HG03520 (cell line): ENCODE measurements around the gene SYK.
"Not testable (repeated sequence)": the region's sequence is repeated elsewhere in the genome, so short reads cannot be mapped to it uniquely, and the experiment has no call there.

Experiments used
- ATAC-seq: cut with Tn5 transposase; IDR thresholded peaks from one replicate; pipeline ENCODE4 v1.9.1; 2021; ENCODE audit warnings: mild to moderate bottlenecking, moderate library complexity; ENCODE audit not compliant: unreplicated experiment

Gene SYK

DNA sequence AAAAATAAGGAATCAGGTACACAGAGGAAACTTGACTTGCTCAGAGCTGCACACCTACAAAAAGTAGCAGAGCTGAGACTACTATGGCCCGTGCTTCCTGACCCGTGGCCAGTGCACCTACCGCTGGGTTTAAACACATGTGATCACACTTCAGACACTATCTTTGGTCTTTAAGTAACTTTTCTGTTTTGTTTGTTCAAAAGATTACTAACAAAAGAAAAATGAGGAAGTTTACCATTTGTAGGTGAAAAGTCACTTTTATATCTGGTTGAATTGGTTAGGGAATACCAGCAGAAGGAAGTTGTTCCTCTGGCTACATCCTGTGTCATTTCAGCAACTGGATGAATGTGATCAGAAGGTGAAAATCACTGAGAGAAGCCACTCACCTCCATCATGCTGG, 6.5 kb upstream of the SYK start:
- no peak for ATAC-seq

DNA sequence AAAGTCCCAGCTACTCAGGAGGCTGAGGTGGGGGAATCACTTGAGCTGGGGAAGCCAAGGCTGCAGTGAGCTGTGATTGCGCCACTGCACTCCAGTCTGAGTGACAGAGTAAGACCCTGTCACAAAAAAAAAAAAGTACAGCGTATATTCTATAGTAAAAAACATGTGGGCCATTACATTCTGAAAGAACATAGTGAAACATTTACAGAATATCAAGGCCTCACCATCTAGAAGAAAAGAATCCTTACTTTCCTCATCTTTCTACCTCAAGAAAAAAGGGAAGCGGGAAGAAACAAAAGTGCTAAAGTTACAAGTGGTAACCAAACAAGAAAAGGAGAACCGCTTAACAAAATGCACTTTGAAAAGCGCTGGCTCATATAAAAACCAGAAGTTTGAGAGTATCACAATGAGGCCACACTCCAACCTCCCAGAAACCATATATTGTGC, 5.7 kb upstream of the SYK start:
- no peak for ATAC-seq

DNA sequence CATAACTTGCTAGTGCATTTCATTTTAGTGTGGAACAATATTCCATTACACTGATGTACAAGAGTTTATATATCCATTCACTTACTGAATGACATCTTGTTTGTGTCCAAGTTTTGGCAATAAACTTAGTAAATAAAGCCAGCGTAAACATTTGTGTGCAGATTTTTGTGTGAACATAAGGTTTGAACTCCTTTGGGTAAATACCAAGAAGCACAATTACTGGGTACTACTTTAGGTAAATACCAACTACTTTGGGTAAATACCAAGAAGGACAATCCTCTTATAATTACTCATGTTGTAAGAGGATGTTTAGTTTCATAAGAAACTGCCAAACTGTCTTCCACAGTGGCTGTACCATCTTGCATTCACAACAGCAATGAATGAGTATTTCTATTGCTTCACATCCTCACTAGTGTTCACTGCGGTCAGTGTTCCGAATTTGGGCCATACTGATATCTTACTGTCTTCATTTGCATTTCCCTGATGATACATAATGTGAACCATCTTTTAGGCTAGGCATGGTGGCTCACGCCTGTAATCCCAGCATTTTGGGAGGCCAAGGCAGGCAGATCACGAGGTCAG, 2.3 kb upstream of the SYK start:
- no peak for ATAC-seq

DNA sequence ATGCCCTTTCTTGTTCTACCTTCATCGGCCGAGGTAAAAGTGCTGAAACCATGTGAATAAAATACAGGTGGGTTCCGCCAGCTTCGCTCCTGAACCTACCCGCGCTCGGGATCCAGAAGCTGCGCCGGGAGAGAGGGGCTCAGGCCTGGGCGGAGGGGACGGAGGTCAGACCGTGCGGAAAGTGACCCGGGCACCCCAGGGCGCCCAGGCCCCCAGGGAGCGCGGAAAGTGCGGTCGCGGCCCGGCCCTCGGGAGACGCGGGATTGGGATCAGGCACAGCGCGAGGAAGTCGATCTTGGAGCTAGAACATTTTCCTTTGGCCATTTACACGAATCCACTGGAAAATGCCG, 329 bp downstream of the SYK start:
- ATAC-seq, result peak; percentile 8

DNA sequence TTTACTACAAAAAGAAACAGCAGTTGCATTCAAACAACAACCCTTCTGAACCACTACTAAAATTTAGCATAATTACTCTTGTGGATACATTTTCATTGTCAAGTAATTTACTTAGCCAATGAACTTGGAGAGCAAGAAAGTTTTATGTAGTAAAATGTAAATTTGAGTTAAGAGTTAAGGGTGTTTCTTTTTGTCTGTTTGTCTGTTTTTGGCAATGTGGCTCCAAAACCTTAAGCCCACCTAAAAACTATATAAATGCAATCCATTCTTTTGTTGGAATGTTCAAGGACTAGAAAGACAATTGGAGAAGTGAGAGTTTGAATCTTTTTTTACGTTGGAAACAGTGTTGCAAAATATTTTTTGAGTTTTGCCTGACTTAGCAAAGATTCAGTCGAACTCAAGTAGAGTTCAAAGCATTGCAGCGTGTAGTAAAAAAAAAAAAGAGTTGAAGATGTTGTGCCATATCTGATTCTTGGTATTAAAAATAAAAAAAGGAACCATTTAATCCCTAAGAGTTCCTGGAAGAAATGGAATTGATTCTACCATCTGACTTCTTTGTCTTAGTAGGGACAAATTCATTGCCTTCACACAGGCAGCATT, 867 bp downstream of the SYK start:
- ATAC-seq, result no peak

DNA sequence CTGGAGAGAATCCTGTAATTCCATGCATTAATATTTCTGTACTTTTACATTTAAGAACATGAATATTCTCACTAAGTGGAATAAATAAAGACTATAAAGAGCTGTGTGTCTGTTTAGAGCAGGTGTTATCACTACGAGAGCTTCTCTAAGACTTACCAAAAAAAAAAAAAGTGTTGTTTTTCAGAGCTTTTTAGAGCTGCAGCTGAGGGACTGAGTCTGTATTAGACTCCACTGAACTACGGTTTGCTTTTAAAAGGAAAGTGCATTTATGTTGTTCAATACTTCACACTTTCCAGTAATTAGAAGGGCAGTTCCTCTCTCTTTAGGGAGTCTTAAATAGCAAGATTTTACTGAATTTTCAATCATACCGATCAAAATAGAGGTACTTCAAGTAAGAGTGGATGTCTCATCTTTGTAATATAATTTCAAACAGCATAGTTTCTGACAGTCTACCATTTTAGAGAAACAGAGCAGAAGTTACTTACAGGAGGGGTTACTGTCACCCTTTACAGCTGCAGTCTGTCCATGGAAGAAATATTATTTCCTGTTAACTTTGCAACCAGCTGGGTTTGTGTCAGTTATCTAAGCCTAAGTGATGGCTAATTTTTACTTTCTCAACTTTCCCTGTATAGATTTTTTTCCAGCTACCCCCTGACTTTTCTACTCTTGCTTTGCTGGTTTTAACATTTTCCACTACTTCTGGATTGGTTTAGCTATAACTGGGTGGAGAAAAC, 2.4 kb downstream of the SYK start:
- no peak for ATAC-seq

DNA sequence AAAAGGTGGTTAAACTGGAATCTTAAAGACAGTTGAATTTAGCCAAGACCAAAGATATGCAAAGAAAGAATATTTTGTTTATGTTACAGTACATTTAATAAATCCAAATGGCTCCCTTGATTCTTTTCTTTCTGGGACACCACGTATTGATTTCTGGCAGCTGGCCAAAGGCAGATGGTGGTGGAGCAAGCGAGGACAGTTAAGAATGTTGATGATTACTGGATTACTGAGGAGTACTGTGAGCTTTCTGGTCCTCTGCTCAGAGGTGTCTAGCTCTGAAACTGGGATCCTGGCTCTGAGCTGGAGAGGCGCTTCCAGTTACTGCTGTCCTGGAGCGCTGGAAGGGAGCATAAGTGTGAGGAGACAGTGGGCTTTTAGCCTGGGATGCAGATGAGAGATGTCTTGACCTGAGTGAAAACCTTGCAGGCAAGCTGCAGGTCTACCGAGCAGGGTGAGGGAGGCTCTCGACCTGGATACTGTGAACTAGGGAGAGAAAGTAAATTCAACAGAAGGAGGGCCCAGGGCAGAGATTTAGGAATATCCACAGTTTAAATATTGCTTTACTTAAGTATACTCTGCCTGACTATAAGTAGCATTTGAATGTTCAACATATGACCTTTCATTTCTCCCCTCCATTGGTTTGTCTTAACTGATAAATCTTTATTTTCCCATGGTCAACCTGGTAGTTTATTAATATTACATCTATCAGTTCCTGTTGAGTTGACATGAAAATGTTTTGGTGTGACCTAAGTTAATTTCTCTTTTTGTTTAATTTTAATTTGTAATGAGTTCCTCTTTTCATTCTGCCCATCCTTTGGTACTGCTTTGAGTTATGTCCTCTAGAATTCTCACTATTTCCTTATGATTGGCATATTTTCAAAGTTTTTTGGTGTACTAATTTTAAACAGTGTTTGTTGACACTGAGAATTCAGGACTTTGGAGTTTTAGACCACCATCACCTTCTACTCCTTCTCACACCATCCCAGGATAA, 3.7 kb downstream of the SYK start:
- no peak for ATAC-seq

DNA sequence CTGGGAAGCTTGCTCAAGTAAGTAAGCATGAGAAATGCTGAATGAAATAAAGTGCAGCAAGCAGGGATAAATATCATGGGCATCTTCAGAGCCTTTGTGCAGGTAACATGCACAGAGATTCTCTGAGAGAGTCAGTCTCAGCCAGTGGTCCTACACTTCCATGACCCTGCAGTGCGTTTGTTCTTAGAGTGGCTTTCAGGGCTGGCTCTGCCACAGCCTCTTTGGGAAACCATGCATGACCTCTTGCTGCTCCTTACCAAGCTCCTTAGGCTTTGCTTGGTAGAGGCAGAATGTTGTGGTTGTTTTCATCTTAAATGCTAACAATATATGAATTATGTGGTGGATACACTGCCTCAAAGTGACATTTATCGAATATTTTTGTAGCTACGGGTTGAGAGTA, 5.4 kb downstream of the SYK start:
- ATAC-seq, result no peak

DNA sequence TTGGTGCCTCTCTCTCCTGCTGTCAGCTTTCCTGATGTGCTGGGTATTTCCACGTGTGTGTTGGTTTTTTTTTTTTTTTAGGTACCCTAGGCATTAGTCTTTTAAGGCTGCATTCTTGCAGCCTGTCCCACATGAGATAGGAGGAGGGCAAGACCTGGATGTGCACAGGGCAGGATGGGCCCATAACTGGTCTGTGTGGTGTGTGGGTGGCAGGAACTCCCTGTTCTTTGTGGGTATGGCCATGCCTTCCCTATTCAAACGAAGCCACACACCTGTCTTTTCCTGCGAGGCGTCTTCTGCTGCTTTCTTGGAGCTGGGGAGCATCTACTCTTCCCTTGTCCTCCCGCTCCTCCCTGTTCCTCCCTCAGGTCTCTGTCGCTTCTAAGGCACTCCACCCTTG, 6.8 kb downstream of the SYK start:
- no peak for ATAC-seq

DNA sequence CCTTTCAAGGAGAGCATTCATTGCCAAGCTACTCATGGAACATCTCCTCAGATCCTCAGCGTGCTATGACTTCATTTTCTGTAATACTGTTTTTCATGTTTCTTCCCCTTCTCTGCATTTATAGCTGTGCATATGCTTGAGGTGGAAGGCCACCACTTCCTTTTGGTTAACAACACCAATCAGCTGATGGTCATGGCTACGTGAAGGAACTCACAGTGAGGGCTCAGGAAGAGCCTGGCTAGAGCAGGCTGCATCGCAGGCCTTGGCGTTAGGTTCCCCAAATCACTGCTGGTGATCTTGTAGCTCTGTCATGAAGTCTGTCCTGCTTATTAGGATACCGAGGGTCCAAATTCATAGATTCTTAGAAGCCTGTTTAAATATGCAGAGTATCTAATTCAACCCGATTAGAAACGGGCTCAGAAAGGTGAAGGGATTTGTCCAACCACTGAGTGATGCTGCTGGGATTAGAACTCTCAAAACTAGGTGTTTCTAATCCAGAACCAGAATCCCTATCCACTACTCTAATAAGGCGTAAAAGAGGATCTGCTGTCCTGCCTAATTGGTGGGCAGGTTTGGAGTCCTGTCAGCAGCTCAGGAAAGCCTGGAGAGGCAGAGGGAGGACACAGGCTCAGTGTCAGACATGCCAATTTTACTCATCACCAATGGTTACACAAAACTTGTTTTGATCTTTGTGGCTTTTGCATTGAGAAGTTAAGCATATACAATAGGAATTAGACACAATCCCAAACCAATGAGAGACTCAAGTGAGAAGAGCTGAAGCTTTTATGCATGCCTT, 7.5 kb downstream of the SYK start:
- no peak for ATAC-seq

DNA sequence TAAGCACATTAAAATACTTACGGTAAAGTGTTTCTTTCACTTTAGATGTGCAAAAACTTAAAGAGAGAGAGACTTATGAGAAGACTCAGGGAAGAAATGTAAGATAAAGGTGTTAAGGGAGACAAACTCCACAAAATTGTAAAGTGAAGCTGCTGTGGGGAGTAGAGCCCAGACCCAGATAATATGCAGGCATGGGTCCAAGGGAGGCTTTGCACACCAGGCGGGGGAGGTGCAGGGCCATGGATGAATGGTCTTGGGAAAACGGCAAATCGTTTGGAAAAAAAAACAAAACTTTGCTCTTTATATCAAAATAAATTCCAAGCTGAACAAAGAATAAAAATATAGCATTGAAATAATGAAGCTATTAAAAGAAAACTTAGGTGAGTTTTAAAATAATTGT, 9.1 kb downstream of the SYK start:
- no peak for ATAC-seq

DNA sequence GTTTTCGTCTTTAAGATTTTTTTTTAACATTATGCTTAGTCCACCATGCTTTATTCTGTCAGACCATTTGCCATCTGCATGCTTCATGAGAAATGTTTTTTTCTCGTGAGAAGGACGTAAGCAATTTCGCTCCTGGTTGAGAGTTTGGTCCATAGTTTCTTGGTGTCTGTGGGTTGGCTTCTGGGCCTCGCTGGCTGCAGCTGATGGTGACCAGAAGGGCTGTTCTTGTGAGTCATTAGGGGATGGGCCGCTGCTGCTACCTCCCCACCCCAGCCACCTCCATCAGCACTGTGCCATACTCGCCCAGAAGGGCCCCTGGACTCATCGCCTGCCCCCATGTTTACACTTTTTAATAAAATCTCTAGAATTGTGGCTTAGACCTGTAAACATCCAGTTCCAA, 11.4 kb downstream of the SYK start:
- no peak for ATAC-seq

DNA sequence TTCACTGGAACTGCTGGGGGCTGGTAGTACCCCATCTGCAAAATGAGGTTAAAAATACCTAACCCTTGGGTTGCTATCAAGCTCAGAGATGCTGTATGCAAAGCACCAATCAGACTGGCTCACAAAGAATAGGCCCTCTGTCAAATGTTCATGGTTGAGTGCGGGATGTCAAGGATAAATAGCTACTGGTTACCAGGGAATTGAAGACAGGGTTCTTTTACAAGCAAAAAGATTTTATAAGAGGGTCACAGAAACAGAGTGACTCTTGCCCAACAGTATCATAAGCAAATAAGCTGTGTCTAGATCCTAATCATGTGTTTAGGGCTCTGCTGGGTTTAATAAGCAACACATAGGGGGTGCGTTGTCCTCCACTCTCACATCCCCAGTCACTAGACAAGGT, 11.9 kb downstream of the SYK start:
- ATAC-seq, result no peak

DNA sequence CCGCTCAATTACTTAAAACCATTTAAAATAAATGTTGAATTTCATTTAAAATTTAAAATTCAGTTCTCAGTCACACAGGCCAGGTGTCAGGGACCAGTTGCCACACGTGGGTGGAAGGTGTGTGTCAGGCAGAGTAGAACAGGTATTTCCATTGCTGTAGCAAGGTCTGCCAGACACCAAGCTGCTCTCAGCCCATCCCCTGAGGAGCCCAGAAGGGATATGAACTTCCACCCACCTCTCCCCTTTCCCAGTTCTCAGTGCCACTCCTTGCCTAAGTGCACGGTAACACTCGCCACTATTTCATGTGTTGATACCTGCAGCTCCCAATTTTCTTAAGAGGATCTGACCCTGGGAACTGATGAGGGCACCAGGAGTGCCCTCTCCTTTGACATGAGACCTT, 12.7 kb downstream of the SYK start:
- no peak for ATAC-seq

DNA sequence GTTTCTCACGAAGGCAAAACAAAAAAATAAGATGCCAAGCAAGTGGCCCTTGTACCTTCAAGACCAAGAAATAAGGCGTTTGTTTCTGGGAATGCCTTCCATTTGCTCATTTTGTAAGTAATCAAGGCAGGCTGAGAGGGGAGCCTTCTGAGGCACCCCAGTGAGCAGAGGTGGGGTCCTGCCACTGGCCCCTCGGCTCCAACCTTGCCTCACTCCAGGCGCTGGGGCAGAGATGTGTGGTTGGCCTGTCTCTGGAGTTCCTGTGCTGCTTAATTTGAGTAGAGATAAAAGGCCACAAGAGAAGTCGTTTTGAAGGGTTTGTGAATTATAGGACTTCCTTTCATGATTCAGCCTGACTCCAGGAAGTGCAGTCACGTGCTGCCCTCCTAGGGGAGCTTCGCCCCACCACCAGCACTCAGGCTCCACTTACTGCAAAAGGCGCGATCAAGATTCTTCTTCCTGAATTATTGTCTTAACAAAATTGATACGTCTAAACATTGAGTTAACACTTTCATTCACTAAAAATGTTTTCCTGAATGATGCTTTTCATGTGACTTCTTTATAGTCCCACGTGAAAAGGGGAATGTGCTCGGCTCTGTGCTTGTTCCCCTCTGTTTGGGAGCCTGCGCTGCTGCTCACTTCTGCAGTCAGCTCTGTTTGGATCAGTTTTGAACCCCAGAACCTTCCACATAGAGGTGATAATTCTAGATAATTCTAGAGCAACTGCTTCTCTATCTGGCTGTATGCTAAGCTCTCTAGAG, 13.7 kb downstream of the SYK start:
- peak; percentile 42 for ATAC-seq

DNA sequence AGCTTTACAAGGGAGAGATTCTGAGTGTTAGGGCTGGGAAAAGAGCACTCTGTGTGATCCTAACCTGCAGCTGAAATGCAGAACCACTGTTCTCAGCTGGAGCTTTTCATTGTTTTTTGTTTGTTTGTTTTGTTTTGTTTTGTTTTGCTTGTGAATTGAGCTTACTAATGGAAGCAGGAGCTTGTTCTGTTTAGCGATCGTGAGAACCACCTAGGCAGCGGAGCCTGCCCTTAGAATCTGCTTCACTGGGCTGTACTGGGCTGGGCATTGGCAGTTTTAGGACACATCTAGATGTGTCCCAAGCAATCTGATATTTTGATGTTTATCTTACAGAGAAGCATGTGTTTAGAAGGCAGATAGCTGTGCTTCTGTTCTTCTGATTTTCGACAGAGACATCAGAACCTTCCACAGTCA, 14.3 kb downstream of the SYK start:
- no peak for ATAC-seq

DNA sequence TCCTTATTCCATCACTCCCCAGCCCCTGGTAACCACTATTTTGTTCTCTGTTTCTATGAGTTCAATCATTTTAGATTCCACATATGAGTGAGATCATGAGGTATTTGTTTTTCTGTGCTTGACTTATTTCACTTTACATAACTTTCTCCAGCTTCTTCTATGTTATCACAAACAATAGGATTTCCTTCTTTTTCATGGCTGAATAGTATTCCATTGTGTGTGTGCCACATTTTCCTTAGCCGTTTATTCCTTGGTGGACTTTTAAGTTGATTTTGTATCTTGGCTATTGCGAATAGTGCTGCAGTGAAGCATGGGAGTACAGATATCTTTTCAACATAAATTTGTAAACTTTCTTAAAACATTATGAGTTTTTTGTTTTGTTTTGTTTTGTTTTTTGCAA, 15.1 kb downstream of the SYK start:
- ATAC-seq, result no peak

DNA sequence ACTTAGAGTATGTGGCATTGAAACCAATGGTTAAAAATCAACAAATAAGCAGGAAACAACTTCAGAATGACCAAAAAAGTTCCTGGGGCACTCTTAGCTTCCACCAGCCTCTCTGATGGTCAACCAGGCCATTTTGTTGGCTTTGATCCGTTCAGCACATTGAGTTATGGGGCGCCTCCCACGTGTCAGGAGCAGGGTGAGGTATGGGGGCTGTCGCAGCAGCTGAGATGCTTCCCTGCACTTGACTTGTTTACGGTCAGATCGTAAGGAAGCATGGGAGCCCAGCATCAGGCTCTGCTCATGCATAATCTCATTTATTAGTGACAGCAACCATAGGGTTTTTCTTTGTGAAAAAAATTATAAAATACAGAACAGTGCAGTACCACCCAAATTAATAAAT, 16.7 kb downstream of the SYK start:
- no peak for ATAC-seq

DNA sequence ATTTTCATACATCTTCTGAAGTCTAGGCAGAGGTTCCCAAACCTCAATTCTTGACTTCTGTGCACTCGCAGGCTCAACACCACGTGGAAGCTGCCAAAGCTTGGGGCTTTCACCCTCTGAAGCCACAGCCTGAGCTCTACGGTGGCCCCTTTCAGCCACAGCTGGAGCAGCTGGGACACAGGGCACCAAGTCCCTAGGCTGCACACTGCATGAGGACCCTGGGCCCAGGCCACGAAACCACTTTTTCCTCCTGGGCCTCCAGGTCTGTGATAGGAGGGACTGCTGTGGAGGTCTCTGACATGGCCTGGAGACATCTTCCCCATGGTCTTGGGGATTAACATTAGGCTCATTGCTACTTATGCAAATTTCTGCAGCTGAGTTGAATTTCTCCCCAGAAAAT, 18.8 kb downstream of the SYK start:
- ATAC-seq, result not testable (repeated sequence)

DNA sequence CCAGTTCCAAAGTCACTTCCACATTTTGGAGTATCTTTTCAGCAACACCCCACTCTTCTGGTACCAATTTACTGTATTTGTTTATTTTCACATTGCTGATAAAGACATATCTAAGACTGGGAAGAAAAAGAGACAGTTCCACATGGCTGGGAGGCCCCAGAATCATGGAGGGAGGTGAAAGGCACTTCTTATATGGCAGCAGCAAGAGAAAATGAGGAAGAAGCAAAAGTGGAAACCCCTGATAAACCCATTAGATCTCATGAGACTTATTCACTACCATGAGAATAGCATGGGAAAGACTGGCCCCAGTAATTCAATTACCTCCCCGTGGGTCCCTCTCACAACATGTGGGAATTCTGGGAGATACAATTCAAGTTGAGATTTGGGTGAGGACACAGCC, 19.6 kb downstream of the SYK start:
- not testable (repeated sequence) for ATAC-seq
